IMR-90 (cell line): ENCODE measurements around the gene COPA. TPM values are rescaled to one million over a fixed set of nuclear protein-coding genes. Genes with fewer than 3 reads are reported as not detected.

Source experiments
- ATAC-seq: fragments of 200-7000 bp; cut with Tn5 transposase; 2 replicates; pipeline ENCODE4 v1.9.1; 2020; ENCODE audit warnings: low read depth, mild to moderate bottlenecking, moderate library complexity
- BruUV-seq: library from RNA; stranded (reverse); fragments of 400-500 nt; replicated peaks from 2 replicates; lab custom pipeline; 2021; lab: Mats Ljungman, UMichigan
- CTCF ChIA-PET: fragments of 300-600 bp; formaldehyde crosslinking; extraction: SDS; loops from one replicate; lab custom pipeline; 2021; ENCODE audit warnings: antibody characterized with exemption; lab: Yijun Ruan, JAX
- POLR2A ChIA-PET: fragments of 300-600 bp; sonication (Branson Sonifier 250); formaldehyde crosslinking; loops from one replicate; lab custom pipeline; 2022; ENCODE audit warnings: antibody characterized with exemption; ENCODE audit not compliant: unreplicated experiment; lab: Charles Lee
- DNase-seq: peaks from one replicate; pipeline ENCODE4 v3.0.0; 2013
- H2AFZ ChIP-seq: replicated peaks from 2 replicates; pipeline ENCODE3; 2013; ENCODE audit warnings: low read length, mild to moderate bottlenecking; ENCODE audit not compliant: poor library complexity
- H2AK5ac ChIP-seq: 2 replicates; pipeline ENCODE4 v1.6.1; 2013; ENCODE audit warnings: low read depth, low read length, inconsistent platforms
- H2AK9ac ChIP-seq: replicated peaks from 2 replicates; pipeline ENCODE3; 2013; ENCODE audit warnings: mild to moderate bottlenecking, low read depth, low read length, moderate library complexity; ENCODE audit not compliant: poor library complexity
- H2BK120ac ChIP-seq: 2 replicates; pipeline ENCODE4 v1.6.1; 2013; ENCODE audit warnings: low read depth, low read length, inconsistent platforms
- H2BK15ac ChIP-seq: 3 replicates; pipeline ENCODE4 v1.6.1; 2013; ENCODE audit warnings: low read depth, low read length, inconsistent platforms
- H2BK20ac ChIP-seq: 2 replicates; pipeline ENCODE4 v1.6.1; 2013; ENCODE audit warnings: low read depth, mild to moderate bottlenecking, inconsistent platforms, low read length, moderate library complexity
- H2BK5ac ChIP-seq: 2 replicates; pipeline ENCODE4 v1.6.1; 2013; ENCODE audit warnings: mild to moderate bottlenecking, low read depth, low read length, inconsistent platforms; ENCODE audit not compliant: poor library complexity, severe bottlenecking
- H3K14ac ChIP-seq: replicated peaks from 2 replicates; pipeline ENCODE4 v1.6.1; 2013; ENCODE audit warnings: low read depth, low read length, inconsistent platforms
- H3K18ac ChIP-seq: 2 replicates; pipeline ENCODE4 v1.6.1; 2013; ENCODE audit warnings: low read depth, low read length, control low read depth
- H3K23ac ChIP-seq: 2 replicates; pipeline ENCODE4 v1.6.1; 2013; ENCODE audit warnings: low read depth, low read length, inconsistent platforms
- H3K27ac ChIP-seq: 2 replicates; pipeline ENCODE4 v1.5.1; 2013; ENCODE audit warnings: mild to moderate bottlenecking, control low read depth, low read length; ENCODE audit not compliant: insufficient read depth
- H3K27me3 ChIP-seq: 2 replicates; pipeline ENCODE4 v1.6.1; 2013; ENCODE audit warnings: low read length; ENCODE audit not compliant: control insufficient read depth, insufficient read depth
- H3K36me3 ChIP-seq: 2 replicates; pipeline ENCODE4 v1.6.1; 2013; ENCODE audit warnings: low read length, mixed read lengths; ENCODE audit not compliant: control insufficient read depth, insufficient read depth
- H3K4ac ChIP-seq: 2 replicates; pipeline ENCODE4 v1.6.1; 2013; ENCODE audit warnings: low read depth, low read length, inconsistent platforms
- H3K4me1 ChIP-seq: 2 replicates; pipeline ENCODE4 v1.6.1; 2013; ENCODE audit warnings: low read length, mixed read lengths; ENCODE audit not compliant: control insufficient read depth, insufficient read depth
- H3K4me2 ChIP-seq: 2 replicates; pipeline ENCODE4 v1.6.1; 2013; ENCODE audit warnings: low read depth, mild to moderate bottlenecking, control low read depth, low read length, moderate library complexity
- H3K4me3 ChIP-seq: 2 replicates; pipeline ENCODE4 v1.5.1; 2013; ENCODE audit warnings: low read depth, mild to moderate bottlenecking, control low read depth, low read length, moderate library complexity; ENCODE audit not compliant: insufficient read depth
- H3K56ac ChIP-seq: 2 replicates; pipeline ENCODE4 v1.6.1; 2013; ENCODE audit warnings: low read length, inconsistent platforms; ENCODE audit not compliant: insufficient read depth; ENCODE audit errors: extremely low read depth
- H3K79me1 ChIP-seq, 2 experiments: 2 replicates each; pipeline ENCODE4 v1.6.1; 2013; ENCODE audit warnings: low read length in 2 of 2, inconsistent platforms in 1 of 2, low read depth in 1 of 2
- H3K9ac ChIP-seq: 2 replicates; pipeline ENCODE4 v1.6.1; 2013; ENCODE audit warnings: low read depth, low read length, control low read depth
- H3K9me1 ChIP-seq: 2 replicates; pipeline ENCODE4 v1.6.1; 2013; ENCODE audit warnings: low read length, inconsistent platforms; ENCODE audit not compliant: insufficient read depth
- H3K9me3 ChIP-seq: 2 replicates; pipeline ENCODE4 v1.6.1; 2013; ENCODE audit warnings: low read length; ENCODE audit not compliant: control insufficient read depth, insufficient read depth
- H4K20me1 ChIP-seq: 2 replicates; pipeline ENCODE4 v1.6.1; 2013; ENCODE audit warnings: low read length, inconsistent platforms; ENCODE audit not compliant: insufficient read depth
- H4K5ac ChIP-seq: 2 replicates; pipeline ENCODE4 v1.6.1; 2013; ENCODE audit warnings: mild to moderate bottlenecking, low read depth, low read length, control low read depth
- H4K8ac ChIP-seq, 2 experiments: 2 replicates each; pipeline ENCODE4 v1.6.1; 2013; ENCODE audit warnings: low read depth in 2 of 2, low read length in 2 of 2, control low read depth in 1 of 2, inconsistent platforms in 1 of 2
- H4K91ac ChIP-seq: 2 replicates; pipeline ENCODE4 v1.6.1; 2013; ENCODE audit warnings: low read depth, low read length, inconsistent platforms; ENCODE audit not compliant: insufficient read depth
- BHLHE40 ChIP-seq: fragments of 150-350 bp; IDR thresholded peaks from 2 replicates; pipeline ENCODE4 v1.6.1; 2016; ENCODE audit warnings: mild to moderate bottlenecking, low read depth, low read length
- CEBPB ChIP-seq: IDR thresholded peaks from 2 replicates; pipeline ENCODE4 v1.6.1; 2012; ENCODE audit warnings: low read depth, low read length, improper control_type of control experiment
- FOS ChIP-seq: fragments of 150-350 bp; IDR thresholded peaks from 2 replicates; pipeline ENCODE4 v1.6.1; 2016; ENCODE audit warnings: low read depth, low read length
- MXI1 ChIP-seq: IDR thresholded peaks from 2 replicates; pipeline ENCODE4 v1.6.1; 2012; ENCODE audit warnings: low read depth, mild to moderate bottlenecking, low read length, moderate library complexity, borderline replicate concordance
- RAD21 ChIP-seq: IDR thresholded peaks from 2 replicates; pipeline ENCODE4 v1.6.1; 2012; ENCODE audit warnings: low read length, improper control_type of control experiment
- SMC3 ChIP-seq: fragments of 150-350 bp; IDR thresholded peaks from 2 replicates; pipeline ENCODE4 v1.6.1; 2016; ENCODE audit warnings: low read depth, mild to moderate bottlenecking, antibody characterized with exemption, low read length, moderate library complexity
- WGBS, 2 experiments: methylation state at CpG; one replicate each; pipeline versions ENCODE4 v1.1.5 to v1.1.7; 2013; ENCODE audit warnings: missing lambda C conversion rate in 2 of 2; ENCODE audit not compliant: insufficient read length in 1 of 2; ENCODE audit errors: extremely low coverage in 2 of 2; 5-methylcytosine and 5-hydroxymethylcytosine counted together
- dilution Hi-C: fragments of 300-500 bp; cut with HindIII; formaldehyde crosslinking; loops from one replicate; pipeline ENCODE4 v1.14.3; 2018; ENCODE audit warnings: low sequenced_read_pairs; ENCODE audit not compliant: unreplicated experiment
- in situ Hi-C: fragments of 300-500 bp; cut with MboI; formaldehyde crosslinking; loops from 3 replicates; pipeline ENCODE4 v1.14.3; 2019; ENCODE audit warnings: low sequenced_read_pairs, inconsistent platforms, mixed read lengths
- intact Hi-C: fragments of 100-400 bp; cut with micrococcal nuclease; formaldehyde crosslinking; loops from 2 replicates; pipeline ENCODE4 v1.10.0; 2022
- polyA plus RNA-seq, 3 experiments: library from polyadenylated mRNA; depleted of rRNA; stranded (reverse); fragments of >200 nt; gene quantifications; 2 replicates each; pipeline ENCODE4 v1.2.3, GENCODE V29; 2012; ENCODE audit warnings: low replicate concordance in 1 of 3
- total RNA-seq: library from RNA; depleted of rRNA; stranded (reverse); fragments of >200 nt; gene quantifications from 2 replicates; pipeline ENCODE4 v1.2.3, GENCODE V29; 2012
- TF ChIP-seq, protein P1 (sequence below): fragments of 150-350 bp; IDR thresholded peaks from 2 replicates; pipeline ENCODE4 v1.6.1; 2017; ENCODE audit warnings: mild to moderate bottlenecking, antibody characterized with exemption, low read length, low read depth
- TF ChIP-seq, protein P2 (sequence below): conservative IDR thresholded peaks from 2 replicates; pipeline ENCODE4 v1.5.1; 2012; ENCODE audit warnings: mild to moderate bottlenecking, low read depth, low read length, improper control_type of control experiment

The COPA gene
- total and polyA plus RNA-seq, 2 of the 4 experiments (the other 2 are of a cell fraction), result 204 to 436 TPM

DNA sequence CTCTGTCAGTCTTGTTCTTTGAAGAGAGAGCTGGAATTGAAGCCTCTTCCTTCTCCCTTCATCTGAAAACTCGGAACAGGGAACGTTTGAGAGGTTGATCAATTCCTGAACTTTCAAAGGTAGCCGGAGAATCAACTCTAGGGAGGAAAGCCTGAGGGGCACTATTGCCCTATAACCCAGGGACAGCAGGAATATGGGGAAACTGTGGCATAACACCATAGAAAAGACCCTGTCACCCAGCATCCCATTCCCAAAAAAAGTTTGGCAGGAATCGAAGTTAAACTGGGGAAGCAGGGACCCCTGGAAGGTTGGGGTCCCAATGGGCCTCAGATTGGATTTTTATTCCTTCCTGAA, 18.7 kb upstream of the COPA start:
- POLR2A ChIA-PET, result no interaction called here
- in situ Hi-C loops, result no loop called here

More for the DNA sequence above, 18.7 kb upstream of the COPA start:
- DNase-seq (no peak), ATAC-seq (no peak)
- no peak overlapping the region for H2AFZ ChIP-seq
- H2BK5ac ChIP-seq, result no peak overlapping the region
- peaks cover 20% of the 10 kb centered on the region for H3K36me3 ChIP-seq
- no peak overlapping the region; the same call in 1 of the 2 replicates for H3K27ac ChIP-seq
- no peak overlapping the region for H4K5ac ChIP-seq
- no peak overlapping the region; the same call in 2 of the 3 replicates for H2BK15ac ChIP-seq
- no peak overlapping the region for H3K56ac ChIP-seq
- CTCF ChIA-PET, result no interaction called here
- dilution Hi-C loops, result no loop called here
- H4K8ac ChIP-seq, result peak overlapping the region; percentile 40 to 76; a peak in 1 of 4 replicates
- no peak overlapping the region for H2BK20ac ChIP-seq
- no peaks in the 10 kb centered on the region for H3K79me1 ChIP-seq
- no peak overlapping the region for H3K4me3 ChIP-seq
- peak overlapping the region; percentile 64 for H2BK120ac ChIP-seq
- peak overlapping the region; percentile 56 for H3K4ac ChIP-seq
- WGBS, 2 experiments, result no CpG with 5 or more reads among the region's 4 CpGs
- H3K14ac ChIP-seq, result peak overlapping the region; percentile 78; the same call in 1 of the 2 replicates
- no peak overlapping the region for H2AK9ac ChIP-seq
- H4K20me1 ChIP-seq, result no peaks in the 10 kb centered on the region; the same call in 1 of the 2 replicates
- no TSS peak for BruUV-seq
- no peak overlapping the region for H3K23ac ChIP-seq
- no peak overlapping the region for H3K9ac ChIP-seq
- no peaks in the 10 kb centered on the region for H3K9me3 ChIP-seq
- TF ChIP-seq MXI1 (no peak), SMC3 (no peak), BHLHE40 (no peak), CEBPB (no peak), FOS (no peak), RAD21 (no peak)
- TF ChIP-seq, protein P1, sequence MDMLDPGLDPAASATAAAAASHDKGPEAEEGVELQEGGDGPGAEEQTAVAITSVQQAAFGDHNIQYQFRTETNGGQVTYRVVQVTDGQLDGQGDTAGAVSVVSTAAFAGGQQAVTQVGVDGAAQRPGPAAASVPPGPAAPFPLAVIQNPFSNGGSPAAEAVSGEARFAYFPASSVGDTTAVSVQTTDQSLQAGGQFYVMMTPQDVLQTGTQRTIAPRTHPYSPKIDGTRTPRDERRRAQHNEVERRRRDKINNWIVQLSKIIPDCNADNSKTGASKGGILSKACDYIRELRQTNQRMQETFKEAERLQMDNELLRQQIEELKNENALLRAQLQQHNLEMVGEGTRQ, result no peak
- TF ChIP-seq, protein P2, sequence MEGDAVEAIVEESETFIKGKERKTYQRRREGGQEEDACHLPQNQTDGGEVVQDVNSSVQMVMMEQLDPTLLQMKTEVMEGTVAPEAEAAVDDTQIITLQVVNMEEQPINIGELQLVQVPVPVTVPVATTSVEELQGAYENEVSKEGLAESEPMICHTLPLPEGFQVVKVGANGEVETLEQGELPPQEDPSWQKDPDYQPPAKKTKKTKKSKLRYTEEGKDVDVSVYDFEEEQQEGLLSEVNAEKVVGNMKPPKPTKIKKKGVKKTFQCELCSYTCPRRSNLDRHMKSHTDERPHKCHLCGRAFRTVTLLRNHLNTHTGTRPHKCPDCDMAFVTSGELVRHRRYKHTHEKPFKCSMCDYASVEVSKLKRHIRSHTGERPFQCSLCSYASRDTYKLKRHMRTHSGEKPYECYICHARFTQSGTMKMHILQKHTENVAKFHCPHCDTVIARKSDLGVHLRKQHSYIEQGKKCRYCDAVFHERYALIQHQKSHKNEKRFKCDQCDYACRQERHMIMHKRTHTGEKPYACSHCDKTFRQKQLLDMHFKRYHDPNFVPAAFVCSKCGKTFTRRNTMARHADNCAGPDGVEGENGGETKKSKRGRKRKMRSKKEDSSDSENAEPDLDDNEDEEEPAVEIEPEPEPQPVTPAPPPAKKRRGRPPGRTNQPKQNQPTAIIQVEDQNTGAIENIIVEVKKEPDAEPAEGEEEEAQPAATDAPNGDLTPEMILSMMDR, result no peak
- no peak overlapping the region for H3K4me2 ChIP-seq
- H3K18ac ChIP-seq, result no peak overlapping the region
- H2AK5ac ChIP-seq, result no peak overlapping the region
- no peaks in the 10 kb centered on the region; the same call in 1 of the 2 replicates for H3K9me1 ChIP-seq
- H4K91ac ChIP-seq, result peak overlapping the region; percentile 39; the same call in 1 of the 2 replicates
- peaks cover 2% of the 10 kb centered on the region; the same call in 1 of the 2 replicates for H3K4me1 ChIP-seq
- H3K27me3 ChIP-seq, result no peaks in the 10 kb centered on the region
- intact Hi-C loops, result no loop called here
